Measurements from ENCODE around the gene MALAT1.

Gene MALAT1

GRCh38 chr11:65554057-65554818 is 55.4 kb downstream of the MALAT1 start:
- ChIA-PET POLR2A (no interaction called here), CTCF (interaction anchor here (0.8 to 6.0 kb wide), 5 partner anchors 11 to 18 kb away, joined by 3 to 60 read pairs (median 5); partner anchors contain the start of gene FAM89B)
- H3K4me3 ChIP-seq (ENCODE audit: low read depth, low read length): no peak overlapping the region
- TF ChIP-seq CTCF (IDR thresholded peaks at IDR 0.05; ENCODE audit: insufficient read depth, low read length, missing control alignments): no peak
- DNase-seq (ENCODE audit: low read depth, low spot score): no peak

GRCh38 chr11:65554842-65555430 is 56.1 kb downstream of the MALAT1 start:
- DNase-seq (ENCODE audit: low read depth, low spot score): no peak
- CTCF ChIA-PET: interaction anchor here (0.8 to 1.4 kb wide), 5 partner anchors 12 to 38 kb away, joined by 3 to 16 read pairs (median 4); partner anchors contain the start of gene FAM89B
- POLR2A ChIA-PET: no interaction called here
- peak overlapping the region; percentile 34; the same call in 1 of the 2 replicates for H3K4me3 ChIP-seq (ENCODE audit: low read depth, low read length)
- no peak for TF ChIP-seq CTCF (IDR thresholded peaks at IDR 0.05; ENCODE audit: insufficient read depth, low read length, missing control alignments)

GRCh38 chr11:65555693-65556231 is 56.9 kb downstream of the MALAT1 start:
- CTCF ChIA-PET: interaction anchor here (1.0 to 2.1 kb wide), 5 partner anchors 12 to 37 kb away, joined by 3 to 33 read pairs (median 5); partner anchors contain the start of gene FAM89B
- H3K4me3 ChIP-seq (ENCODE audit: low read depth, low read length): peak overlapping the region; percentile 34
- POLR2A ChIA-PET: no interaction called here
- TF ChIP-seq CTCF (IDR thresholded peaks at IDR 0.05; ENCODE audit: insufficient read depth, low read length, missing control alignments): no peak
- DNase-seq (ENCODE audit: low read depth, low spot score): no peak
